HG03575 (cell line): ENCODE data around the gene NDUFAF7.
"Not testable (repeated sequence)": the region's sequence is repeated elsewhere in the genome, so short reads cannot be mapped to it uniquely, and the experiment has no call there.

Experiments
- ATAC-seq: cut with Tn5 transposase; IDR thresholded peaks from one replicate; pipeline ENCODE4 v1.9.1; 2021; ENCODE audit not compliant: unreplicated experiment, insufficient number of reproducible peaks, low FRiP score; ENCODE audit errors: extremely low read depth

NDUFAF7 gene

GRCh38 chr2:37206760-37207159 is 24.7 kb upstream of the NDUFAF7 start:
- not testable (repeated sequence) for ATAC-seq

GRCh38 chr2:37211212-37211611 is 20.2 kb upstream of the NDUFAF7 start:
- no peak for ATAC-seq

DNA sequence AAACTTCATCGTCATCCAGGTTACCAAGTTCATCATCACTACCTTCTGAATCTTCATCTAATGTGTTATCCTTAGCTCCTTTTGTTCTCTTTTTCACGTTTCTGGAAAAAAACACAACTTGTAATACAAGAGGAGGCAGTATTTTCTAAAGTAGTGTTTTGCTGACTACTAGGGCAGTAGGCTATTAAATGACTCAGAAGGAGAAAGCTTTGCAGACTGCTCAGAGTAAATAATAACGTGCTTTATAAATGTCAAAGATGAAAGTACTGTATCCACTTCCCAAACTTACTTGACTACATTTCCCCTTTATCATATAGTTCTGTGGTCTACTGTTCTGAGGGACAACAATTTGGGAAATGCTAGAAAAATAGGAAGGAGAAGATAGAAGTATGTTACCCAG is 19.5 kb upstream of the NDUFAF7 start:
- no peak for ATAC-seq

DNA sequence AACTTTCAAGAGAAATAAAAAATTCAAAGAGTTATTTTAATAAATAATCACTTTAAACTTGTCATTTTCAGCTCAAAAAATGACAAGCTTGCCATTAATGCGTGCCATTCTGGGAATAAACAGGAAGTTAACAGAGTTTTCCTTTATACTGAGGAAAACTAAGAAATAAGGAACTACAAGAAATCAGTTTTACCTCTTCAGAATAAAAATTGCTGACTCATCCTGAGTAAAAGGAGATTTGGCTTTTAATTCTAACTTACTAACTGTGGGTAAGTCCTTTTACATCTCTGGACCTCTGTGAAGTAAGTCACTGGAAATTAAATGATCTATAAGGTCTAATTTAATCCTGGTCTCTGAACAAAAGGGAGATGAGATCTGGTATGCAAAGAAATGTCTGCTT is 16.2 kb upstream of the NDUFAF7 start:
- ATAC-seq: no peak

GRCh38 chr2:37219046-37219445 is 12.4 kb upstream of the NDUFAF7 start:
- ATAC-seq: no peak

GRCh38 chr2:37223131-37223530 is 8.3 kb upstream of the NDUFAF7 start:
- no peak for ATAC-seq

DNA sequence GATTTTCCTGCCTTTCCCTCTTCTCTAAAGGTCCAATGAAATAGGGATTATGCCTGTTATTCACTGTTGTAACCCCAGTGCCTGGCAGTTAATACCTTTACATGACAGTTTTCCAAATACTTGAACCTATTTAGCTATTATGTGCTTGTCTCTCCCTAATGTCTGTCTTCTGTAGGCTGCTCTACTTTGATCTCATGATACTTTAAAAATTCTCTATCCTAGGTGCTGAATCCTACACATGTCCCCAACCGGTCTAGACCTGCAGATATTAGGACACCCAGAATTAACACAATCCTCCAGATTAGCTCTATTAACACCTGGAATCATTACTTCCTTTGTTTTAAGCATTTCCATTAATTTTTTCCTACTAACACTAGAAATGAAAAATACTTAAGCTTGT is 7.4 kb upstream of the NDUFAF7 start:
- ATAC-seq: no peak

GRCh38 chr2:37225129-37225528 is 6.3 kb upstream of the NDUFAF7 start:
- not testable (repeated sequence) for ATAC-seq

GRCh38 chr2:37226863-37227262 is 4.6 kb upstream of the NDUFAF7 start:
- ATAC-seq: no peak

GRCh38 chr2:37228788-37229187 is 2.7 kb upstream of the NDUFAF7 start:
- no peak for ATAC-seq

DNA sequence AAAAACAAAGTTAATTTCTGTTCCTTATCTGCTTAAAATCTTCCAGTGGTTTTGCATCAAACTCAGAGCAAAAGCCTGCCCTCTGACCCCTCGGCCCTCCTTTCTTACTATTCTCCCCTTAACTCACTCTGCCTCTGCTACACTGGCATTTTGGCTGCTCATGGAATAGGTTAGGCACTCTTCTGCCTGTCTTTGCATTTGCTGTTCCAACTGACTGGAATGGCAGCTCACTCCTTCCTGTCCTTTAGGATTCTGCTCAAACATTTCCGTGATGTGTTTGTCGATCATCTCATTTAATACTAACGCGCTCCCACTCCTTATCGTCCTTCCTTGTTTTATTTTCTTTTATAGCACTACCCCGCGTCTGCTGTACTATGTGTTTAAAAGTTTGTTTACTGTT is 877 bp upstream of the NDUFAF7 start:
- ATAC-seq: no peak

GRCh38 chr2:37232131-37232933 is 874 bp downstream of the NDUFAF7 start:
- ATAC-seq: no peak

- no peak for ATAC-seq
Measured at GRCh38 chr2:37243435-37243834, 12.0 kb downstream of the NDUFAF7 start.

DNA sequence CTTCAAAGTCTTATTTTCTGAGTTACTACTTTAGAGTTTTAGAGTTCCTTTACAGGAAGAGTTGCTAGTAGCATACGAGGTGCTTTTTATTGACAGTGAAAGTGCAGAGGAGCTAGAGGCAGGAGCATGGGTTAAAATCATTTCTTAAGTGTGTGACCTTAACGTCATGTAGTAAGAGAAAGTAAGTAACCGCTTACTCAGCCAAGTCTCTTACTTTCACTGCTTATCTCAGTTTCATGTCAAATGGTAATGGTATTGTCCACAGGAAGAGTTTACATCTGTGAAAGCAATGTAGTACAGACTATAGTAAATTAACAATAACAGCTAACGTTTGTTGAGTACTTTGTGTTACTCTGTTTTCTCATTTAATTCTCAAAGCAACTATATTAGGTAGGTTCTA is 12.6 kb downstream of the NDUFAF7 start:
- peak; percentile 76 for ATAC-seq

GRCh38 chr2:37244755-37245154 is 13.3 kb downstream of the NDUFAF7 start:
- ATAC-seq: no peak

DNA sequence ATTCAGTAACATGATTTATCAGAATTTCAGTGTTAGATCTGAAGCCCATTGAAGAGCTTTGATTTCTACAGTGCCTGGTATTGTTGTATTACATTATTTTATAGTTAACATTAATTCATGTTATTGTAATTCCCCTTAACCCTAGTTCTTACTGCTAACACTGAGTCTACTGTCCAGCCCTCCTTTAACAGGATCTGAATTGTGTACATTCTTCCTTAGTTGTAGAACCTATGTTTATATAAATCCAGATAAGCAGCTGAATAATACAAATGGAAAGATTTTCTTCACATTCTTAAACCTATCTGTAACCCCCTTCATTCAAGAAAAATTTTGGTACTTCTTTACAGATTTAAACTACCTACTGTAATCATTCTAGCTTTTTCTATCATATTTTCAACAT is 14.7 kb downstream of the NDUFAF7 start:
- no peak for ATAC-seq

DNA sequence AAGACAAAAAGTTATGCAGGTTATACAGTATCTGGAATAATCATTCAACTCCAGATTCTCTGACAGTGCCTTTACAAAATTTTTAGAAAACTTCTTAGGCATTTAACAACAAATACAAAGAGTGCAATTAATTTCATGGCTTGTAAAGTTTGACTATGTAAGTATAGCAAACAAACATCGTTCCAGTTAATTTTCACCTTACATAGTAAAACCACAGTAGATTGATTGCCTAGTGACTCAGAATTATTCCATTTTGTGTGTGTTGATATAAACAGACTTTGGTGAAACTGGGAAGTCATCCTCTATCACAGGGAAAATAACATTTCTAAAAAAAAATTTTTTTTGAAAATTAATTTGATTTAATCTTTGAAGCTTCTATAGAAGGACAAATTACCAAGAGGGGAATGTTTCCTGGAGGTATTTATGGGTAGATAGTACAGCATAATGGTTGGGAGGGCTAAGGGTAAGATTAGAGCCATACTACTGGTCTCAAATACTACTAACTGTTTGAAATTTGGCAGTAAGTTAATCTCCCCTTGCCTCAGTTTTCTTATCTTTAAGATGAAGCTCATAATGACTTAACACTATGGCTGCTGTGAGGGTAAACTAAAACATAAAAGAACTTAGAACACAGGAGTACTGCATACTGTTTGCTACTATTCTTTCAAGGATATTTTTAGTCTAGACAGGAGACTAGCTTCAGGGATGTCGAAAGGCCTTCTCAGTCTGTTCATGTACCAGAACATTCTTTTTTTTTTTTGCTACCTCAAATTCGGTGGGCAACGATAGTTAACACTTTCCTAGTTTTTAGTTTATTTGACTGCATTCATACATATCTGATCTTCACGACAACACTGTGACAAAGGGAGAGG is 19.6 kb downstream of the NDUFAF7 start:
- ATAC-seq: no peak

DNA sequence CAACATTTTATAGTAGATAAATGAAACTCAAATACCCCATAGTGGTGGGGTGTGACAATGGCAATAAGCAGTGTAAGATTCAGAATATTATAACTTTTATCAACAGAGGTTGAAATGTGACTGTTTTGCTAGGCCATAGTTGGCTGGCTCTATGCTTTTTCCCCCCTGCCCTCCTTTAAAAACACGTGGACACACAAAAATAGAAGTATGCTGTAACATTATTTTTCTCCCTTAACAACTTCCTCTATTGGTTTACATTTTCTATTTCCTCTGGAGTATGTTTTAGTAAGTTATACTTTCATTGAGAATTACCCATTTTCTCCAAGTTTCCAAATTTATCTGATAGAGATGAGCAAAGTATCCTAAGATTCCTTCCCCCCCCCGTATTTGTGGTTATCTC is 31.1 kb downstream of the NDUFAF7 start:
- no peak for ATAC-seq

DNA sequence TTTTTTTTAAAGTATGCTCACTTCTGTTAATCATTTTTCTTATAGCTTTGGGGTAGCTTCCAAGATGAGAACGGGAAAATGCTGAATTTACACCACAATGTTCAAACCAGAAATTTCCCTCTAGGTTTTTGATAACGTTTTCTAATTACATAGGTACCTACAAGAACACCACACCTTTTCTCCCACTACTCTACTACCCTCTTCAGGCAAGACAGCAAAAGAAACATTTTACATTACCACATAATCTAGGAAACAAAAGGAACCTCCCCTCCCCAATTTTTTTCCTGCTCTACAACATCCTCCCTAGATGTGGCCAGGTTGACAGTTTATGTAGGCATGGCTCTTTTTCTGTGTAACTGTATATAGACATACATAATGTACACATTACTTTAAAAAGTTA is 32.4 kb downstream of the NDUFAF7 start:
- no peak for ATAC-seq

- ATAC-seq: no peak
Measured at GRCh38 chr2:37267685-37268084, 36.2 kb downstream of the NDUFAF7 start.
